MCF 10A (cell line): ENCODE results near the gene CCDC13. TPM values are rescaled to one million over a fixed set of nuclear protein-coding genes. Genes with fewer than 3 reads are reported as not detected.

Source experiments
- BruUV-seq: library from RNA; stranded (reverse); fragments of 400-500 nt; replicated peaks from 2 replicates; lab custom pipeline; 2021; lab: Mats Ljungman, UMichigan
- CTCF ChIA-PET: fragments of 300-600 bp; sonication (Branson Sonifier 250); formaldehyde crosslinking; extraction: SDS; loops from one replicate; lab custom pipeline; 2021; ENCODE audit warnings: antibody characterized with exemption, inconsistent platforms; lab: Yijun Ruan, JAX
- POLR2A ChIA-PET: fragments of 300-600, 350-650 bp; sonication (Branson Sonifier 250); formaldehyde crosslinking; extraction: SDS; loops from one replicate; lab custom pipeline; 2020; ENCODE audit warnings: antibody characterized with exemption, inconsistent platforms; lab: Yijun Ruan, JAX
- DNase-seq: peaks from one replicate; pipeline ENCODE4 v3.0.0-alpha.2; 2018; ENCODE audit not compliant: unreplicated experiment
- H3K27ac Mint-ChIP-seq: one replicate; pipeline ENCODE4 v1.8.0; 2022; ENCODE audit warnings: mild to moderate bottlenecking, low read depth, mixed read lengths; ENCODE audit not compliant: unreplicated experiment
- H3K27me3 Mint-ChIP-seq: one replicate; pipeline ENCODE4 v1.8.0; 2022; ENCODE audit warnings: mixed read lengths; ENCODE audit not compliant: insufficient read depth, unreplicated experiment
- H3K36me3 Mint-ChIP-seq: one replicate; pipeline ENCODE4 v1.8.0; 2022; ENCODE audit warnings: mild to moderate bottlenecking, moderate library complexity, mixed read lengths; ENCODE audit not compliant: insufficient read depth, unreplicated experiment
- H3K4me1 Mint-ChIP-seq: one replicate; pipeline ENCODE4 v1.8.0; 2022; ENCODE audit warnings: mixed read lengths; ENCODE audit not compliant: insufficient read depth, unreplicated experiment
- H3K4me3 Mint-ChIP-seq: one replicate; pipeline ENCODE4 v1.8.0; 2022; ENCODE audit warnings: mild to moderate bottlenecking, moderate library complexity, mixed read lengths; ENCODE audit not compliant: unreplicated experiment
- H3K9me3 Mint-ChIP-seq: one replicate; pipeline ENCODE4 v1.8.0; 2022; ENCODE audit warnings: mixed read lengths; ENCODE audit not compliant: unreplicated experiment
- intact Hi-C: fragments of 100-400 bp; cut with micrococcal nuclease; formaldehyde crosslinking; loops from 2 replicates; pipeline ENCODE4 v1.14.1; 2022
- total RNA-seq: library from RNA; stranded (reverse); gene quantifications from 2 replicates; pipeline ENCODE4 v1.2.3, GENCODE V29; 2022
- TF ChIP-seq, protein P1 (sequence below): fragments of 200-600 bp; IDR thresholded peaks from one replicate; pipeline ENCODE4 v1.8.0; 2022; ENCODE audit warnings: antibody characterized with exemption, mild to moderate bottlenecking; ENCODE audit not compliant: unreplicated experiment

The CCDC13 gene
- total RNA-seq, 1 experiment from 2014 or later, result 1.1 TPM

- H3K4me3 Mint-ChIP-seq, result peak overlapping the region; percentile 92
- no peaks in the 10 kb centered on the region for H3K27me3 Mint-ChIP-seq
- no peak for DNase-seq
- TSS peak; percentile 86 for BruUV-seq
- ChIA-PET CTCF (interaction anchor here (0.6 to 1.6 kb wide), 3 partner anchors 10 to 26 kb away, joined by 3 to 5 read pairs (median 3); no protein-coding TSS in a partner anchor), POLR2A (interaction anchor here (0.6 to 7.3 kb wide), 13 partner anchors 10 to 895 kb away, joined by 3 to 104 read pairs (median 16); no protein-coding TSS in a partner anchor)
- H3K9me3 Mint-ChIP-seq, result no peaks in the 10 kb centered on the region
- peaks cover 32% of the 10 kb centered on the region for H3K36me3 Mint-ChIP-seq
- TF ChIP-seq, protein P1, sequence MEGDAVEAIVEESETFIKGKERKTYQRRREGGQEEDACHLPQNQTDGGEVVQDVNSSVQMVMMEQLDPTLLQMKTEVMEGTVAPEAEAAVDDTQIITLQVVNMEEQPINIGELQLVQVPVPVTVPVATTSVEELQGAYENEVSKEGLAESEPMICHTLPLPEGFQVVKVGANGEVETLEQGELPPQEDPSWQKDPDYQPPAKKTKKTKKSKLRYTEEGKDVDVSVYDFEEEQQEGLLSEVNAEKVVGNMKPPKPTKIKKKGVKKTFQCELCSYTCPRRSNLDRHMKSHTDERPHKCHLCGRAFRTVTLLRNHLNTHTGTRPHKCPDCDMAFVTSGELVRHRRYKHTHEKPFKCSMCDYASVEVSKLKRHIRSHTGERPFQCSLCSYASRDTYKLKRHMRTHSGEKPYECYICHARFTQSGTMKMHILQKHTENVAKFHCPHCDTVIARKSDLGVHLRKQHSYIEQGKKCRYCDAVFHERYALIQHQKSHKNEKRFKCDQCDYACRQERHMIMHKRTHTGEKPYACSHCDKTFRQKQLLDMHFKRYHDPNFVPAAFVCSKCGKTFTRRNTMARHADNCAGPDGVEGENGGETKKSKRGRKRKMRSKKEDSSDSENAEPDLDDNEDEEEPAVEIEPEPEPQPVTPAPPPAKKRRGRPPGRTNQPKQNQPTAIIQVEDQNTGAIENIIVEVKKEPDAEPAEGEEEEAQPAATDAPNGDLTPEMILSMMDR, result no peak
- intact Hi-C loops, result loop anchor here (5.0 kb wide), 1 partner anchor 33 kb away; no protein-coding TSS in a partner anchor
- H3K27ac Mint-ChIP-seq, result peak overlapping the region; percentile 90
- peaks cover 22% of the 10 kb centered on the region for H3K4me1 Mint-ChIP-seq
These were observed 31.7 kb upstream of the CCDC13 start for GRCh38 chr3:42804831-42805132.

DNA sequence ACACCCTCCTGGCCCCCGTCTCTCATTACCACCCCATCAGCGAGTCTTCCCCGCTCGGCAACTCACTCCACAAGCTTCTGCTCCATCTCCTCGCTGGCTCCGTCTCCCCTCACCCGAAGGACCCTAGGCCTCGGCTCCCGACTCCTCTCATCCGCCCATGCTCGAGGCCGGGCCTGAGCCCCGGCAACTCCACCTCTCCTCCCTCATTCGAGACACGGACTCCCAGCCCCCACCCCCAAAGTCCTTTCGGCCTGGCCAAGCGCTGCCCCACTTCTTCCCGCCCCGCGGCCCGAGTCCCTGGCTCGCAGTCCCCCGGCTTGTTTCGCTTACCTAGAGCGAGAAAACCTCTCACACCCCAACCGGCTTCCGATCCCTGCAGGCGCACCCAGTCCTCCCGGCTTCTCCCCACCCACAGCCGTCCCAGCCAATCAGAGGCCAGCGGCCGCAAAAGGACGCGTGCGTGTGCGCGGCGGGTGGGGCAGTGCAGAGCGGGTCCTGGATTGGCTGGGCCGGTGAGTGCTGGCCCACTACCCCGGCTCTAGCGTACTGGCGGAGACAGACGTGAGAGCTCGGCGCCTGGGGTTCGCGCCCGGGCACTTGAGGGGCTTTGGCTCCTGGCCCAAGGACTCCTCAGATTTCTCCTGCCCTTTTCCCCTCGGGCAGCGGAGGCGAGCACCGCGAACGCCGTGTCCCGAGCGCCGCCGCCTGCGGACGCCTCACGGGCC, 31.2 kb upstream of the CCDC13 start, which contains the start of gene HIGD1A:
TSS of gene HIGD1A (minus strand) at position 385 of the 725 bp plus-strand sequence. CDS start 10,237 bp downstream, outside the sequence.
- POLR2A ChIA-PET, result interaction anchor here (0.6 to 7.3 kb wide), 23 partner anchors 10 to 895 kb away, joined by 3 to 104 read pairs (median 8); partner anchors contain the start of genes NKTR, SEC22C and SS18L2
- CTCF ChIA-PET, result interaction anchor here (0.6 to 1.6 kb wide), 5 partner anchors 9 to 26 kb away, joined by 3 to 5 read pairs (median 3); no protein-coding TSS in a partner anchor
- Mint-ChIP-seq H3K27ac (peak within 1 kb of the TSS; percentile 90), H3K27me3 (no peaks in the 10 kb centered on the region), H3K36me3 (peaks cover 32% of the 10 kb centered on the region), H3K4me3 (peak within 1 kb of the TSS; percentile 92), H3K4me1 (peaks cover 22% of the 10 kb centered on the region), H3K9me3 (no peaks in the 10 kb centered on the region)
- peak; percentile 97 for DNase-seq
- BruUV-seq, result no TSS peak
- TF ChIP-seq, protein P1, result no peak
- intact Hi-C loops, result loop anchor here (5.0 kb wide), 1 partner anchor 33 kb away; no protein-coding TSS in a partner anchor

- Mint-ChIP-seq H3K9me3 (no peaks in the 10 kb centered on the region), H3K4me3 (peak overlapping the region; percentile 92), H3K27me3 (no peaks in the 10 kb centered on the region), H3K27ac (peak overlapping the region; percentile 90), H3K4me1 (peaks cover 22% of the 10 kb centered on the region), H3K36me3 (peaks cover 32% of the 10 kb centered on the region)
- intact Hi-C loops, result loop anchor here (5.0 kb wide), 1 partner anchor 34 kb away; no protein-coding TSS in a partner anchor
- BruUV-seq, result no TSS peak
- POLR2A ChIA-PET, result interaction anchor here (0.6 to 7.3 kb wide), 22 partner anchors 10 to 644 kb away, joined by 3 to 104 read pairs (median 8); partner anchors contain the start of genes NKTR, SEC22C and SS18L2
- CTCF ChIA-PET, result interaction anchor here (0.7 to 1.6 kb wide), 7 partner anchors 9 to 25 kb away, joined by 3 to 6 read pairs (median 3); no protein-coding TSS in a partner anchor
- DNase-seq, result peak; percentile 42
- TF ChIP-seq, protein P1, result no peak
These were observed 30.5 kb upstream of the CCDC13 start for GRCh38 chr3:42803414-42804105.
